Osteoblast (primary cell): ENCODE results near the gene MICU1. TPM values are rescaled to one million over a fixed set of nuclear protein-coding genes. Genes with fewer than 3 reads are reported as not detected.

Source experiments
- DNase-seq: peaks from one replicate; pipeline ENCODE4 v3.0.0; 2011; ENCODE audit warnings: low spot score, mixed read lengths; ENCODE audit not compliant: insufficient read length; ENCODE audit errors: missing footprints
- H2AFZ ChIP-seq: 2 replicates; pipeline ENCODE4 v1.6.0; 2011; ENCODE audit warnings: mild to moderate bottlenecking, low read length
- H3K27ac ChIP-seq: 2 replicates; pipeline ENCODE4 v1.5.1; 2011; ENCODE audit warnings: mild to moderate bottlenecking, low read depth, low read length, moderate library complexity
- H3K27me3 ChIP-seq: 2 replicates; pipeline ENCODE4 v1.6.0; 2012; ENCODE audit warnings: mild to moderate bottlenecking, control low read depth, inconsistent platforms, low read length, moderate library complexity; ENCODE audit not compliant: insufficient read depth
- H3K36me3 ChIP-seq: 2 replicates; pipeline ENCODE4 v1.5.1; 2011; ENCODE audit warnings: mild to moderate bottlenecking, low read length, control low read depth, moderate library complexity; ENCODE audit not compliant: insufficient read depth
- H3K4me1 ChIP-seq: 2 replicates; pipeline ENCODE4 v1.5.1; 2011; ENCODE audit warnings: mild to moderate bottlenecking, low read length, control low read depth, moderate library complexity; ENCODE audit not compliant: insufficient read depth
- H3K4me2 ChIP-seq: 2 replicates; pipeline ENCODE4 v1.6.0; 2011; ENCODE audit warnings: mild to moderate bottlenecking, low read length; ENCODE audit not compliant: insufficient read depth
- H3K4me3 ChIP-seq: fragments of 200-600 bp; sonication (generic); 3 replicates; pipeline ENCODE4 v1.5.1; 2012; ENCODE audit warnings: mild to moderate bottlenecking, low read length, inconsistent platforms; ENCODE audit not compliant: insufficient read depth
- H3K79me2 ChIP-seq: 2 replicates; pipeline ENCODE4 v1.6.0; 2012; ENCODE audit warnings: mild to moderate bottlenecking, low read length, control low read depth, inconsistent platforms; ENCODE audit not compliant: insufficient read depth
- H3K9me3 ChIP-seq: 2 replicates; pipeline ENCODE4 v1.5.1; 2011; ENCODE audit warnings: low read depth, low read length, control low read depth
- H4K20me1 ChIP-seq: 2 replicates; pipeline ENCODE4 v1.6.0; 2012; ENCODE audit warnings: mild to moderate bottlenecking, low read length, control low read depth; ENCODE audit not compliant: insufficient read depth
- total RNA-seq: library from RNA; depleted of rRNA; stranded (reverse); fragments of >200 nt; gene quantifications from 2 replicates; pipeline ENCODE4 v1.2.3, GENCODE V29; 2012
- TF ChIP-seq, protein P1 (sequence below): IDR thresholded peaks from 2 replicates; pipeline ENCODE4 v1.5.1; 2011; ENCODE audit warnings: mild to moderate bottlenecking, low read depth, low read length, moderate library complexity; ENCODE audit errors: extremely low read depth

The MICU1 gene
- total RNA-seq, 1 donor = 79.6 TPM

DNA sequence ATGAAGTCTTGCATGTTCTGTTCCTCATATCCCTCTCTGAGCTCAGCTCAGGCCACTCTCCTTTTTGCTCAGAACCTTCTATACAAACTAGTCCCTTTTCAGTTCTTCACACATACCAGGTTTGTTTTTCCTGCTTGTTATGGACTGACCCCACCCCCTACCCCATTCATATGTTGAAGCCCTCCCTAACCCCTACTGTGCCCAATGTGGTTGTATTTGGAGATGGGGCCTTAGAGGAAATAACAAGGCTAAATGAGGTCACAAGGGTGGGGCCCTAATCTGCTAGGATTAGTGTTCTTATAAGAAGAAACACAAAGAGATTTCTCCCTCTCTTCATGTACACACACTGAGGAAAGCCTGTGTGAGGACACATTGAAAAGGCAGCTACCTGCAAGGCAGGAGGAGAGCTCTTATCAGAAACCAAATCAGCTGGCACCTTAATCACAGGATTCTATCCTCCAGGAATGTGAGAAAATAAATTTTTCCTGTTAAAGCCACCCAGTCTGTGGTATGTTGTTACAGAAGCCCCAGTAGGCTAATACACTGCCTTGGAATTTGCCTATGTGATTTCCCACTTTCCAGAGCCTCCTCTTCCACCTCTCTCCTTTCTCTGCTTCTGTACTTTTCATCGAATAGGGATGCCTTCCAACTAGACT is 203.9 kb downstream of the MICU1 start:
- H3K27me3 ChIP-seq = no peaks in the 10 kb centered on the region
- no peak overlapping the region for H2AFZ ChIP-seq
- no peak for DNase-seq
- TF ChIP-seq, protein P1, sequence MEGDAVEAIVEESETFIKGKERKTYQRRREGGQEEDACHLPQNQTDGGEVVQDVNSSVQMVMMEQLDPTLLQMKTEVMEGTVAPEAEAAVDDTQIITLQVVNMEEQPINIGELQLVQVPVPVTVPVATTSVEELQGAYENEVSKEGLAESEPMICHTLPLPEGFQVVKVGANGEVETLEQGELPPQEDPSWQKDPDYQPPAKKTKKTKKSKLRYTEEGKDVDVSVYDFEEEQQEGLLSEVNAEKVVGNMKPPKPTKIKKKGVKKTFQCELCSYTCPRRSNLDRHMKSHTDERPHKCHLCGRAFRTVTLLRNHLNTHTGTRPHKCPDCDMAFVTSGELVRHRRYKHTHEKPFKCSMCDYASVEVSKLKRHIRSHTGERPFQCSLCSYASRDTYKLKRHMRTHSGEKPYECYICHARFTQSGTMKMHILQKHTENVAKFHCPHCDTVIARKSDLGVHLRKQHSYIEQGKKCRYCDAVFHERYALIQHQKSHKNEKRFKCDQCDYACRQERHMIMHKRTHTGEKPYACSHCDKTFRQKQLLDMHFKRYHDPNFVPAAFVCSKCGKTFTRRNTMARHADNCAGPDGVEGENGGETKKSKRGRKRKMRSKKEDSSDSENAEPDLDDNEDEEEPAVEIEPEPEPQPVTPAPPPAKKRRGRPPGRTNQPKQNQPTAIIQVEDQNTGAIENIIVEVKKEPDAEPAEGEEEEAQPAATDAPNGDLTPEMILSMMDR = no peak
- H3K4me1 ChIP-seq = no peaks in the 10 kb centered on the region
- no peak overlapping the region for H3K27ac ChIP-seq
- H3K36me3 ChIP-seq = peaks cover 3% of the 10 kb centered on the region
- no peaks in the 10 kb centered on the region for H4K20me1 ChIP-seq
- H3K4me2 ChIP-seq = no peak overlapping the region
- no peaks in the 10 kb centered on the region for H3K79me2 ChIP-seq
- no peaks in the 10 kb centered on the region for H3K9me3 ChIP-seq
- H3K4me3 ChIP-seq = no peak overlapping the region

DNA sequence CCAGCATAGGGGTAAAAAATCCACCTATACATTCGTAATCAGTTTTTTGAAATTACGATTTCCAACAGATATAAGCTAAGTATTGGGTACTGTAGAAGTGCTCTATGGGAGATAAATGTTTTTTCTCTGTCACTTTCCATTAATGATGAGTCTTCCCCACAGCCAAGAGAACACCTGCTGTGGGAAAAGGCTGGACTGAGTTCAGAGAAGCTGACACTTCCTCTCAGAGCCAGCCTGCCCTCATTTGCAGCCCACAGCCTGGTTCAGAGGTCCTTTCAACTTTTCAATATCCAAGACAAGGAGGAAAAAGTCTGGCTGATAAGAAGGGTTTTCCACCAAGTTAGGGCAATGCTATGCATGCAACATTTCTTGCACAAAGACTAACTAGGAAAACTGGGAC is 206.6 kb downstream of the MICU1 start:
- Histone ChIP-seq H3K79me2 (no peaks in the 10 kb centered on the region), H3K9me3 (no peaks in the 10 kb centered on the region), H3K36me3 (peaks cover 3% of the 10 kb centered on the region), H3K4me1 (no peaks in the 10 kb centered on the region), H3K4me2 (no peak overlapping the region), H3K27me3 (no peaks in the 10 kb centered on the region), H3K27ac (no peak overlapping the region), H2AFZ (no peak overlapping the region), H4K20me1 (no peaks in the 10 kb centered on the region), H3K4me3 (no peak overlapping the region)
- DNase-seq = no peak
- TF ChIP-seq, protein P1 = no peak

DNA sequence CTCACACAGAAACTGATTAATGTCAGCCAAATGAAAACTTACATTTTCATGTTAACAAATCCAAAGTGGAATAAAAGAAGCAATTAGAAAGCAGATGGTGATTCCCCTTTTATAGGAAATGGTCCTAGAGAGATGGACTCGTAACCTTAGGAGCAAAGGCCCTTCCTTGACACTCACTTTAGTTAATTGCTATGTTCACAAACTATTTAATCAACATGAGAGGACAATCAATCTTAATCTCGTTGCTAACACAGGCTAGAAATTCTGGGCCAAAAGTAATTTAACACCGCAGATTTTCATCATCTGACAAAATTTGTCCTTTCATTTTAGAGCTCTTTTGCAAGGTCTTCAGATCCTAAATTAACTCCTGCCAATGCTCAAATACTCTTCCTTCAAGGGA is 207.2 kb downstream of the MICU1 start:
- Histone ChIP-seq H3K4me2 (no peak overlapping the region), H2AFZ (no peak overlapping the region), H3K27me3 (no peaks in the 10 kb centered on the region), H3K9me3 (no peaks in the 10 kb centered on the region), H3K79me2 (no peaks in the 10 kb centered on the region), H3K4me1 (no peaks in the 10 kb centered on the region), H3K27ac (no peak overlapping the region), H3K4me3 (no peak overlapping the region), H3K36me3 (peaks cover 3% of the 10 kb centered on the region), H4K20me1 (no peaks in the 10 kb centered on the region)
- no peak for DNase-seq
- TF ChIP-seq, protein P1 = no peak

DNA sequence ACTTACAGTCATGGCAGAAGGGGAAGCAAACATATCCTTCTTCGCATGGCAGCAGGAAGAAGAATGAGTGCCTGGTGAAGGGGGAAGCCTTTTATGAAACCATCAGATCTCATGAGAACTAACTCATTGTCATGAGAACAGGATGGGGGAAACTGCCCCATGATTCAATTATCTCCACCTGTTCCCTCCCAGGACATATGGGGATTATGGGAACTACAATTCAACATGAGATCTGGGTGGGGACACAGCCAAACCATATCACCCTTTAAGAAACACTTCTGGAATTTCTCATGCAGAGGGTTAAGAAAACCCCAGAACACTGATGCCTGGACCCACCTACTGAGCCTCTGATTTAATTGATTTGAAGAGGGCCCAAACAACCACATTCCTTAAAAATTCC is 207.9 kb downstream of the MICU1 start:
- Histone ChIP-seq H3K4me2 (no peak overlapping the region), H3K27me3 (no peaks in the 10 kb centered on the region), H2AFZ (no peak overlapping the region), H3K36me3 (peaks cover 3% of the 10 kb centered on the region), H3K27ac (no peak overlapping the region), H3K79me2 (no peaks in the 10 kb centered on the region), H3K4me3 (no peak overlapping the region), H3K4me1 (no peaks in the 10 kb centered on the region), H4K20me1 (no peaks in the 10 kb centered on the region), H3K9me3 (no peaks in the 10 kb centered on the region)
- TF ChIP-seq, protein P1 = no peak
- no peak for DNase-seq
